Measurements from ENCODE around the gene DDX5.

GRCh38 chr17:64520359-64520758 lies 14.3 kb upstream of the DDX5 start:
- TF ChIP-seq CTCF (IDR thresholded peaks at IDR 0.05) (no peak), POLR2AphosphoS5 (IDR thresholded peaks at IDR 0.05; ENCODE audit: low read depth, low read length) (no peak), REST (IDR thresholded peaks at IDR 0.05; ENCODE audit: insufficient read depth in 1 of 2, low read depth in 2 of 2, low read length in 1 of 2) (no peak), TCF7L2 (IDR thresholded peaks at IDR 0.05; ENCODE audit: low read depth, low read length) (no peak), SIN3A (IDR thresholded peaks at IDR 0.05; ENCODE audit: borderline replicate concordance, insufficient read depth, low read depth, low read length) (no peak)
